Activated gamma-delta T cell treated with Interleukin-2 at 50 U/mL for 16 hours (primary cell): ENCODE results near the gene NKAP.
"Not testable (repeated sequence)": the region's sequence is repeated elsewhere in the genome, so short reads cannot be mapped to it uniquely, and the experiment has no call there.

ENCODE experiments used
- DNase-seq: peaks from one replicate; pipeline ENCODE4 v3.0.0-alpha.2; 2020

Gene NKAP

DNA sequence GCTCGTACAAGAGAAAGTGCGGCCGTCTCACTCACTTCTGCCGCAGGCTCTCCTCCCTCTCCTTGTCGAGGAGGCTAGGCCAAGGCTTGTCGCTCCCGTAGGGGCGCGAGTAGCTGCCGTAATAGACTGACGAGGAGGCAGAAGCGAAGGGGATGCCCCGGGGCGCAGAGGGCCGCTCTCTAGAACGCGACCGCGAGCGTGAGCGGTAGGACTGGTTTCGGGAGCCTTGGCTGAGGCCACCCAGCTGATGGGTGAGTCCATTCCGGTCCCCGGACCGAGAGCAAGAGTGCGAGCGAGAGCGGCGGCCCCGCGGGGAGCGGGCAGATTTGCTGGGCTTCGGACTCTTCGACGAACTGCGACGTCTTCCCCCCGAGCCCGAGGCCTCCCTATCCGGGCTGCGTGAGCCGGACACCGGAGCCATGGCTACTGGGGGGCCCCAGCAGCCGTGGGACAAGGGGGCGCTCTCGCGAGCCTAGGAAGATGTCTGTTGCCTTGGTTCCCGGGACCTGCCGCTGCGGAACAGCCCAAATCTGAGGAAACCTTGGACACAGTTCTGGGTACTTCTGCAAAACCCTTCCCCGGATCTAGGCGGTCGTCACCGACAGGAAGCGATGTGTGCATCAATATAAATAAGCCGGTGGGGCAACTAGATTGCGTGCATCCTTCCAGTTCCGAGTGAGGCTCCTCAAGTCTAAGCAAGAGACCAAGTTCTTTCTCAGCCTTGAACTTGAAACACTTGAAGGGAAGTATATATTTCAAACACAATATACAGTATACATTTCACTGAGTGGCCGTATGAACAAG lies at the start of gene NKAP:
Gene NKAP (minus strand): TSS at position 567 of the 804 bp plus-strand sequence. CDS start 146 bp downstream, at position 421.
- DNase-seq = peak; percentile 73

- DNase-seq = no peak
Measured at GRCh38 chrX:119991005-119991787, 47.6 kb upstream of the NKAP start.

GRCh38 chrX:119990556-119991004 lies 47.0 kb upstream of the NKAP start:
- no peak for DNase-seq

DNA sequence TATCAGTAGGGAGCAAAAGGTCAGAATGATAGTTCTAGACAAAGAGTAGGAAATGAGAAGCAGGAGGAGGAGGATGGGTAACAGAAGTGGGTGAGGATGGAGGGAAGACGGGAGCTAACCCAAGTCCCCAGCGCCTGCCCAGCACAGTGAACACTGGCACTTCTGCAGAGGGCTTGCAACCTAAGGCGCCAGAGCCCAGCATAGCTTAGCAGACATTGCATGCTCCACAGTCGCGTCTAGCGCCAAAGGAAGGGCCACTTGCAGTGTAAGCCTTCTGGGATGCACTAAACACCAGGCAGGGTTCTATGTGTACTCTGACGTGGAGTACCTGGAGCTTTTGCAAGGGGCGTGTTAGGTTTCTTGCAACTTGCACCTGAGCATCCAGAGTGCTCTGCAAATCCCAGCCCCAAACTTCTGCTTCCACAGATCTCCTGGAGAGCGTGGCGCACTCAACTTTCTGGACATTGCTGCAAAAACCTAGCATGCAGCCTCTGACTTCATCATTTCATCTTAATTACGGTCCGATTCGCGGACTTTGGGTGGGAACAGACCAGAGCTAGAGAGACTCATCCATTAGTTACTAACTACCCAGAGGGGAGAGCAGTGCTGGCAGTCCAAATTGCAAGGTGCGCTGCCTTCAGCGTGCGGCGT lies 46.5 kb upstream of the NKAP start:
- no peak for DNase-seq

- no peak for DNase-seq
Measured at GRCh38 chrX:119986203-119986602, 42.7 kb upstream of the NKAP start.

- no peak for DNase-seq
Measured at GRCh38 chrX:119984652-119985051, 41.1 kb upstream of the NKAP start.

DNA sequence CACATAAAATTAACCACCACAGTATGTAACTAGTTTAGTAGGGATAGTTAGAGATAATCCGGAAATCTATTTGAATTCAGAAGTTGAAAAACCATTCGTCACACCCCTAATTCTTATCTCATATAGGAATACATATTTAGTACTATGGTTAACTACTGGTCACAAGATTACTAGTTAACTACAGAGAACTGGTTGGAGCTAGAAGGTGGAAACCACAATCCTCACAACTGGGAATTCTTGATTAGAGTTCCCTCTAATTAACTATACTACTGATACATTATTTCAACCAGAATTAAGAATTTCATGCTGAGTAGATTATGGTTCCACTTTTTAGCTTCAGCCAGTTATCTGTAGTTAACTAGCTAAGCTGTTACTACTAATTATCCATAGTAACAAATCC lies 39.9 kb upstream of the NKAP start:
- DNase-seq = no peak

- no peak for DNase-seq
Measured at GRCh38 chrX:119982145-119982544, 38.6 kb upstream of the NKAP start.

- no peak for DNase-seq
Measured at GRCh38 chrX:119981286-119982070, 37.9 kb upstream of the NKAP start.

DNA sequence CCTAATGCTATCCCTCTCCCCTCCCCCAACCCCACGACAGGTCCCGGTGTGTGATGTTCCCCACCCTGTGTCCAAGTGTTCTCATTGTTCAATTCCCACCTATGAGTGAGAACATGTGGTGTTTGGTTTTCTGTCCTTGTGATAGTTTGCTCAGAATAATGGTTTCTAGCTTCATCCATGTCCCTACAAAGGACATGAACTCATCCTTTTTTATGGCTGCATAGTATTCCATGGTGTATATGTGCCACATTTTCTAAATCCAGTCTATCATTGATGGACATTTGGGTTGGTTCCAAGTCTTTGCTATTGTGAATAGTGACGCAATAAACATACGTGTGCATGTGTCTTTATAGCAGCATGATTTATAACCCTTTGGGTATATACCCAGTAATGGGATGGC lies 33.6 kb upstream of the NKAP start:
- not testable (repeated sequence) for DNase-seq

DNA sequence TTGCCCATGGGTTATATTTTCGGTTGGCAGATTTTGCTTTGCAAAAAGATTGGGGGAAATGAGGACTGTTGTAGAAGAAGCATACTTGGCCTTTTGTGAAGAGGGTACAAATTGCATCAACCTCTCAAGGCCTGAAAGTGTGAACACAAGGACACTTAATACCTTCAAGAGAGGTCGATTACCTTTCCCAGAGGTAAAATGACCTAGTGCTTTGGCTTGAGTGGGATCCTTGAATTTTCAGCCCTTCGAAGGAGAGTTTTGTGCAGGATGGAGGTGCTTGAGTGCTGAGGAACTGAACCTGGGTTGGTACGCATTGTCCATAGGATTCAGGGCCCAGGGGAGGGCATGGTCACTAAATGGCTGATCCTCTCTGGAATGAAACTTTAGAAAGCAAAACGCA lies 27.6 kb upstream of the NKAP start:
- DNase-seq = no peak

- no peak for DNase-seq
Measured at GRCh38 chrX:119970574-119970973, 27.0 kb upstream of the NKAP start.

DNA sequence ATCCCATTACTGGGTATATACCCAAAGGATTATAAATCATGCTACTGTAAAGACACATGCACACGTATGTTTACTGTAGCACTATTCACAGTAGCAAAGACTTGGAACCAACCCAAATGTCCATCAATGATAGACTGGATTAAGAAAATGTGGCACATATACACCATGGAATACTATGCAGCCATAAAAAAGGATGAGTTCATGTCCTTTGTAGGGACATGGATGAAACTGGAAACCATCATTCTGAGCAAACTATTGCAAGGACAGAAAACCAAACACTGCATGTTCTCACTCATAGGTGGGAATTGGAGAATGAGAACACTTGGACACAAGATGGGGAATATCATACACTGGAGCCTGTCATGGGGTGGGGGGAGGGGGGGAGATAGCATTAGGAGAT lies 23.3 kb upstream of the NKAP start:
- DNase-seq = not testable (repeated sequence)

GRCh38 chrX:119960625-119961024 lies 17.1 kb upstream of the NKAP start:
- no peak for DNase-seq

- DNase-seq = peak; percentile 53
Measured at GRCh38 chrX:119955807-119956570, 12.4 kb upstream of the NKAP start.

DNA sequence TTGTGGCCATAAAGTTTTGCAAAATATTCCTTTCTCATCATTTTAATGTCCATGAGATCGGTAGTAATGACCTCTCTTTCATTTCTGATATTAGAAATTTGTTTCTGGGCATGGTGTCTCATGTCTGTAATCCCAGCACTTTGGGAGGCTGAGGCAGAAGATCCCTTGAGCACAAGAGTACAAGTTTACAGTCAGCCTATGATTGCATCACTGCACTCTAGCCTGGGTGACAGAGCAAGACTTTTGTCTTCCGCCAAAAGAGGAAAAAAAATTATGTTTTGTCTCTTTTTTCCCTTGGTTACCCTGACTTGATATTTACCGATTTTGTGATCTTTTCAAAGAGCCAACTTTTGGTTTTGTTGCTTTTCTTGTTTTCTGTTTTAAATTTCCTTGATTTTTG lies 10.8 kb upstream of the NKAP start:
- no peak for DNase-seq

- no peak for DNase-seq
Measured at GRCh38 chrX:119948381-119948780, 4.8 kb upstream of the NKAP start.

- DNase-seq = no peak
Measured at GRCh38 chrX:119945481-119945880, 1.9 kb upstream of the NKAP start.

DNA sequence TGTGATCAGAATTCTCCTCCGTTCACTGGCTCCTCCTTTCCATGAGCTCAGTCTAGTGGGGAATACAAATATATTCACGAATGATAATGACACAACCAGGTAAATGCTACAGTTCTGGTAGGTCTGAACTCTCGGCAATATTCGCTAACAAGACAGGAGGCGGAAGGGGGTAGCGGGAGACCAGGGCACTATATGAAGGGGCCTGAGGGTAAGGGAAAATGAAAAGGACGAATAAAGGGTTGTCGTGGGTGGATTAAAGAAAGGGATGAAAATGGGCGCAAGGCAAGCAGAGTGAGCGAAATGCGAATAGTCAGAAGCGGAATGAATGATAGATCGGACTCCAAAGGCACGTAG lies 743 bp downstream of the NKAP start:
- no peak for DNase-seq

- DNase-seq = no peak
Measured at GRCh38 chrX:119942173-119942819, 1.3 kb downstream of the NKAP start.

DNA sequence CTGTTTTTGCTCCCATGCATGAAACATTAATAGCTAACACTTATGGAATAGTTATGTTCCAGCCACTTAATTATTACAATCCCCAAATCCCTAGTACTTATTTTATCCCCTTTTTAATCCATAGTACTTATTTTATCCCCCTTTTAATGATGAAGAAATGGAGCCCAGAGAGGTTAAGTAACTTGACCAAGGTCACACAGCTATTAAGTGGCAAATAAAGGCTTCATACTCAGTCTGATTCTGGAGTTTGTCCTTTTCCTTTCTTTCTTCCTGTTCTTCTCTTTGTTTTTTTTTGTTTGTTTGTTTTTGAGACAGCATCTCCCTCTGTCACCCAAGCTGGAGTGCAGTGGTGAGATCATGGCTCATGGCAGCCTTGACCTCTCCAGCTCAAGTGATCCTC lies 2.2 kb downstream of the NKAP start:
- no peak for DNase-seq
